ENCODE measurements around the gene TRPV4.
"Not testable (repeated sequence)": the region's sequence is repeated elsewhere in the genome, so short reads cannot be mapped to it uniquely, and the experiment has no call there.

TRPV4 gene

DNA sequence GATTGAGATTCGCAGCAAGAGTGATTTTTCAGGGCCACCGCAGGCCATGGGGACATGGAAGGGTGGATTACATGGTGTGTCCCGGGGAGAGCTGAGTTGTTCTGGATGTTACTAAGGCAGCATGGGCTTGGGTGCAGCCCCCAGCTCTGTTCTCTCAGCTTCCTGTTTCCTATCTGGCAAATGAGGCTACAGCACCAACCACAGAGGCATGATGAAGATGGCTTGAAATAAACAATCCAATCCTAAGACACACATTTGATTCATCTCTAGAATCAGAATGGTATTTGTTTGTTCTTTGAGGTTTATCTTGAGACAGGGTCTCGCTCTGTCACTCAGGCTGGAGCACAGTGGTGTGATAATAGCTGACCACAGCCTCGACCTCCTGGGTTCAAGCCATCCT, 25.6 kb upstream of the TRPV4 start:
- DNase-seq = no peak

DNA sequence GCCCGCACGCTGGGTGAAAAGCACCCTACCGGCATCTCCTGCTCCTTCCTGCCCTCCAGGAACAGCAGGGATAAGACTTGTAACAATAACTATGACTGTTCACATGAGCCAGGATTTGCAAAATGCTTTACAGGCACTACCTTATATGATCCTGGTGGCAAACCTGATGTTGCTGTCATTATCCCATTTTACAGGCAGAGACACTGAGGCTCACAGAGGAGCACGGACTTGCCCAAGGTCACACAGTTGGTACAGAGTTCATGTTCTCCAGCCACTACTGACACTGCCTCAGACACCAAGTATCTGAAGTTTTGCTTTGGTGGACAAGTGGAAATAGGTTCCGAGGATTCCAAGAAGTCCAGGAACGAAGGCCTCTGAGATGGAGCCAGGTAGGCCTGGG, 24.5 kb upstream of the TRPV4 start:
- DNase-seq = no peak

DNA sequence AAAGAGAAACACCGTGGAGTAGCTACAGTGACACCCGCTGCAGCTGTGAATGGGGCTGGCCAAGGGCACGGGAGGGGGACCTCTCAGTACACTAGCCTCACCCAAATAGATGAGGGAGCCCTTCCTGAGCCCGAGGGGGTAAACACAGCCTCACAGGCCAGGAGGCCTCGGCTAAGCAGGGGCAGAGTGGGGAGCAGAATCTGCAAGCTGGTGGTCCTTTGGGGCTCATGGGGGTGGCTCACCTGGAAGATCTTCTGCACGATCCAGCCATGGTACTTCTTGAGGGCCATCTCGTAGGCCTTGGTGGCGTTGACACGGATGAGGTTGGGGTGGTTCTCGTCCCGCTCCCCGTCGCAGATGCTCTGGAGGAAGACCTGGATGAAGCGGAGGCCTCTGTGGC, 22.2 kb upstream of the TRPV4 start:
- DNase-seq = no peak

DNA sequence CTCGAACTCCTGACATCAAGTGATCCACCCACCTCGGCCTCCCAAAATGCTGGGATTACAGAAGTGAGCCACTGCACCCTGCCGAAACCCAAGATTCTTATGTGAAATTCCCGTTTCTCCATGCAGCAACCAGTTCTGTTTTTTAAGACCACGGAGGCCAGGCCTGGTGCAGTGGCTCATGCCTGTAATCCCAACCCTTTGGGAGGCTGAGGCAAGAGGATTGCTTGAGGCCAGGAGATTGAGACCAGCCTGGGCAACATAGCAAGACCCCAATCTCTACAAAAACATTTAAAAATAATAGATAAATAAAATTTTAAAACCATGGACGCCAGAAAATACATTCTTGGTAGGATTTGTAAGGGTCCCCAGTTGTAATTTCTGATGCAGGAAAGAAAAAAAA, 17.3 kb upstream of the TRPV4 start:
- DNase-seq = not testable (repeated sequence)

DNA sequence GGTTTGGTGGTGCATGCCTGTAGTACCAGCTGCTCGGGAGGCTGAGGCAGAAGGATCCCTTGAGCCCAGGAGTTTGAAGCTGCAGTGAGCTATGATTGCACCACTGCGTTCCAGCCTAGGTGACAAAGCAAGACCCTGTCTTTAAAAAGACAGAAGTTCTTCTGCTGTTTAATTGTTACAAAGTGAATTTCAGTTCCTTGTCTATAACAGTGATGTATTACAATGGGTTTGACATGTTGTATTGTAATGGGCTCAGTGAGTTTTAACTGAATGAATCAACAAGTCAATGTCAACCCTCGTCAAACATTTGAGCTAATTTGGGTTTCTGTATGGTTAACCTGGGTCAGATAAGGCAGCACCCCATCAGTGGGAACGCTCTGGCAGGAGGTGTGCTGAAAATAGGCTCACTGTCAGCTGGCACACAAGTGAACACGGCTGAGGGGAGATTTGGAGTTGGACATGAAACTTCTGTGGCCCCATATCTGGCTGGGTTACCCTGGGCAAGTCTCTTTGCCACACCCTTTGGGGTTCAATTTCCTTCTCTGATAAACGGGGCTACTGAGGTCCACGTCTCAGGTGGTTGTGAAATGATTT, 14.0 kb upstream of the TRPV4 start:
- no peak for DNase-seq

DNA sequence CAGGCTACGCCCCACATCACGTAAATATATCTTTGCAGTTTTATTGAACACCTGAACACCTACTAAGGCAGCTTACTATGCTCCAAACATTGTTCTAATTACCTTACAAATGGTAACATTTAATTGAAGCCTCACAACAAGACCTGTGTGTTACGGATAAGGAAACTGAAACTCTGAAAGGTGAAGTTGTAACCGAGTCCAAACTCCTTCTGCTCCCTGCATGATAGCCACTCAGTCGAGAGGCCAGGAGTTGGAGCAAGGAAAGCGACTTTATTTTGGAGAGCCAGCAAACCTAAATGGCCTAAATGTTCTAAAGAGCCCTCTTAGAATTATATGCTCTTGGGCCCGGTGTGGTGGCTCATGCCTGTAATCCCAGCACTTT, 12.6 kb upstream of the TRPV4 start:
- no peak for DNase-seq

DNA sequence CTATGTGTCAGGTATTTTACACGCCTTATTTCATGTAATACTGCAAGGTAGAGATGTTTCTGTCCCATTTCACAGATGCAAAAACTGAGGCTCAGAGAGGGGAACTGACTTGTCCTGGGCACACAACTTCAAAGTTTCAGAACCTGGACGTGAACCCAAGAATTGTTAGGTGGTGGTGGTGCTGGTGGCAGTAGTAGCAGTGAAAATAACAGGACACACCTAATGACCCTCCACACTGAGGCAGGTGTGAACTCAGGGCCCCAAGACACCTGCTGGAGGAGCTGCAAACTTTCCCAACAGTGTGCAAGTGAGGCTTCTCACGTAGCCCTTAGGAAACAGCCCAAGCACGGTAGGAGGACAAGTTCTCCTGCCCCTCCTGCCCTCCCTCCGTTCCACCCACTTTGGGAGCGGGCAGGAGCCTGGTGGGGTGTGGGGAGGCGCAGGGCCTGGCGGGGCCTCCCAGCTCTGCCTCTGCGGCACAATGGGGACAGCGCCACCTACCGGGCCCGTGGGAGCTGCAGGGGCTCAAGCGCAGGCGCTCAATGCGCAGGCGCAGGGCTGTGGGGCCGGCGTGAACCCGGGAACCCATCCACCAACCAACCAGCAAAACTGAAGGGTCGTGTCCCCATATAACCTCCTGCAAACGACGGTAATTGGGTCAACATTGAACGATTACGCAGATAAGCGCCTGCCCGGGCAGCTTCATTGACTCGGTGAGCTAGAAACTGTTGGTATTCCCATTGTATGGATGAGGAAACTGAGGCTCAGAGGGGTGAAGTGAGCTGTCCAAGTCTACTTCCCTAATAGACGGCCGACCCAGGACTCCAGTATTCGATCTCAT, 12.0 kb upstream of the TRPV4 start:
- DNase-seq = peak; percentile 75 to 91

DNA sequence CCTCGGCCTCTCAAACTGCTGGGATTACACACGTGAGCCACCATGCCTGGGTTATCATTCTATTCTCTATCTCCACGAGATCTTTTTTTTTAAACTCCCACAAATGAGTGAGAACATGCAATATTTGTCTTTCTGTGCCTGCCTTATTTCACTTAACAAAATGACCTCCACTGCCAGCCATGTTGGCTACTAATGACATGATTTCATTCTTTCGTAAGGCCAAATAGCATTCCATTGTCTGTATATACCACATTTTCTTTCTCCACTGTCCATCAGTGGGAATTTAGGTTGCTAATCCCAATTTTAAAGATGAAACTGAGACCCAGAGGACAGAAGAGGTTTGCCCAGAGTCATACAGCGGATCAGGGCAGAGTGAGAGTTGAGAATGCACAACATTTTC, 10.9 kb upstream of the TRPV4 start:
- no peak for DNase-seq

DNA sequence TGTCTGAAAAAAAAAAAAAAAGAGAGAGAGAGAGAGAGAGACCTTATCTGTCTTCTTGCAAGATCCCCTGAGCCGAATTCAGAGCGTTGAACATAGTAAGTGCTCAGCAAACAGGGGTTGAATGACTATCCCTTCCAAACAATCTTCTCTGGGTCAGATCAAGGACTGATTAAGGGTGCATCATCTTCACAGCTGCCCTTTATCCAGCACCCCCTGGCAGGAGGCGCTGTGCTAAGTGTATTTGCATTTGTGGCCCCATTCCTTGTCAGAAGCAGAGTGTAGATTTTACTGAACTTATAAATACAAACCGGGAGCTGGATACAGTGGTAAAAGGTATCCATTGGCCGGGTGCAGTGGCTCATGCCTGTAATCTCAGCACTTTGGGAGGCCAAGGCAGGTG, 8.8 kb upstream of the TRPV4 start:
- no peak for DNase-seq

DNA sequence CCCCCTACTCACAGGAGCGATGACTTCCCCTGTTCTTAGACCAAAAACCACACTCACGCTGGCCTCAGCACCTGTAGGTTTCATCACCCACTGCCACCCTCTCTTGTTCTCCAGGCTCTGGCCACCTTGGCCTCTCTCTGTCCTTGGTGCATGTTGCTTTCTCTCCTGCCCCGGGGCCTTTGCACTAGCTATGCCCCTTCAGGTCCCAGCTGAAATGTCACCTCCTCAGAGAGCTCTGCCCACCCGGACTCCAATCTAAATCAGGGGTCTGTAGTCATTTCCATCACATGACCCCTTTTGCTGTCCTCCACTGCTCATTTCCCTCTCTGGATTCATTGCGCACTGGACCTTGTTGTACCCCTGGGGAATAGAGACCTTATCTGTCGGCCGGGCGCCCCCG, 8.2 kb upstream of the TRPV4 start:
- DNase-seq = no peak

DNA sequence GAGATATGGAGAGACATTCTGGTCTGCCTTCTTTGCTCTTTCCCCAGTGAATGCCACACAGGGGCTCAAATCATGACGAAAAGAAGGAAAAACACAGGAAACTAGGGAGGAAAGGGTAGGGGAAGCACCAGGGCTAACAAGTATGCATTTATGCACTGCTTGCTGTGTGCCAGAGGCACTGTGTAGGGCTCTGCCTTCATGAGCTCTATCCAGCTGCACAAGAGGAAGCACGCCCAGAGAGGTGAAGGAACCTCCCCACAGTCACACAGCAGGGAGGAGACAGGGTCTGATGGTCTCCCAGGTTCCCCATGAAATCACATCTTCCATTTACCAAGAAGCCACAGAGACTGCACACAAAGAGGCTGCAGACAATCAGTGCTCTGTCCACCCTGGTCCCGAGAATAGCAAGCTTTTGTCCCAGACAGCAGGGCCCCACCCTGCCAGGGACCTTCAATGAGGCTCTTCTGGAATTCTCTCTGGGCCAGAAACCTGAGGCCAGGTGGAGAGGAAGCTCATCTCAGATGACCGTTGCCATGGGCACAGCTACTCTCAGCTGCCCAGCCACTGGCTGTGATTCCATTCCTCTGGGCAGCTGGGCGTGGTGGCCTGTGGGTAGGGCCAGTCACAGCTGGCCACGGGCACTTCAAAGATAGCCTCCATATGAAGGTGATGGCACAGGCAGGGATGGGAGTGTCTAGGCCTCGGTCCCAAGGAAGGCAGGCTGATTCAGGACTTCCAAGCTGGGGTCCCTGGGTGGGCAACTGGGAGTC, 7.3 kb upstream of the TRPV4 start:
- DNase-seq = no peak

DNA sequence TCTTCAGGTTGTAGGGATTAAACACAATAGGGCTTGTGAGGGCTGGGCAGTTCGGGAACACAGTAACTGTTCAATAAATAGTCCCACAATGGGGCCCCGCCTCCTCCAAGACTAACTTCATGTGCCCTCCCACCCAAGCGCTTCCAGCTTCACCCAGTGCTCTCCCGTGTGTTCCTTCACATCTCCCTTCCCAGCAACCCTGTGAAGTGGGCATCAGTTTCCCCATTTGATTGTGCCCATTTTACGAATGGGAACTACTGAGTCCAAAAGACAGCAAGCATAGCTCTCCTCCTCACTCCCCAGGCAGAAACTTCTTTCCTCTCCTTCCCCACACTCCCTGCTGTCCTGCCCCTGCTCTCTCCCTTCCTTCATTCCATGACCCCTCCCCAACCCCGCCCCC, 6.2 kb upstream of the TRPV4 start:
- no peak for DNase-seq

DNA sequence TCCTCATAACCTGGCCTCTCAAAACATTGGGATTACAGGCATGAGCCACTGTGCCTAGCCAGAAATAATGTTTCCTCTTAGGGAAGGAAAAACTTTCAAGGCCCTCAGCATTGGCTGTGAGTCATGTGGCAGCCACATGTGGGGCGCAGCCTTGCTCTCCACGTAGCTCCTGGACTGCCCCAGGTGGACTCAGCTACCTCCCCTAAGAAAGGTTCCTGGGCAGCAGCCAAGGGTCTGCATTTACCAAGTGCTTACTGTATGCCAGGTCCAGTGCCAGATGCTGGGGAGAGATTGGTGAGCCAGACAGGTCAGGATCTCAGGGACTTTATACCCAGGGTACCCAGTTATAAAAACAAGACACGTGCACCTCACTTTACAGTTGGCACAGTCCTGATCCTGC, 3.7 kb upstream of the TRPV4 start:
- DNase-seq = no peak

DNA sequence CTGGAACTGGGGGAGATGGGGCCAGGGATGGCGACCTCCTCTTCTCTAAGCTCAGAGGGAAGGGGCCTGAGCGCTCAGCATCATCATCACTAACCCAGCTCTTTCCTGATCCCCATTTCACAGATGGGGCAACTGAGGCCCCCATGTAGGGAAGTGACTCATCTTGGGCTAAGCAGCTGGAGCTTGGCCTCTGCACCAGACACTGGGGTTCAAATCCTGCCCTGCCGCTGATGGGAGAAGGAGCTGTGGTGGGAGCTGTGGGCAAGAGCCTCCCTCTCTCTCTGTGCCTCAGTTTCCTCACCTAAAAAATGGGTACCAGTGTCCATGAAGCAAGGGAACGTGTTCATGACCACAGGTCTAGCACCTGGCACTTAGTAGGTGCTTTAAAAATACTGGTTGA, 2.6 kb upstream of the TRPV4 start:
- no peak for DNase-seq

DNA sequence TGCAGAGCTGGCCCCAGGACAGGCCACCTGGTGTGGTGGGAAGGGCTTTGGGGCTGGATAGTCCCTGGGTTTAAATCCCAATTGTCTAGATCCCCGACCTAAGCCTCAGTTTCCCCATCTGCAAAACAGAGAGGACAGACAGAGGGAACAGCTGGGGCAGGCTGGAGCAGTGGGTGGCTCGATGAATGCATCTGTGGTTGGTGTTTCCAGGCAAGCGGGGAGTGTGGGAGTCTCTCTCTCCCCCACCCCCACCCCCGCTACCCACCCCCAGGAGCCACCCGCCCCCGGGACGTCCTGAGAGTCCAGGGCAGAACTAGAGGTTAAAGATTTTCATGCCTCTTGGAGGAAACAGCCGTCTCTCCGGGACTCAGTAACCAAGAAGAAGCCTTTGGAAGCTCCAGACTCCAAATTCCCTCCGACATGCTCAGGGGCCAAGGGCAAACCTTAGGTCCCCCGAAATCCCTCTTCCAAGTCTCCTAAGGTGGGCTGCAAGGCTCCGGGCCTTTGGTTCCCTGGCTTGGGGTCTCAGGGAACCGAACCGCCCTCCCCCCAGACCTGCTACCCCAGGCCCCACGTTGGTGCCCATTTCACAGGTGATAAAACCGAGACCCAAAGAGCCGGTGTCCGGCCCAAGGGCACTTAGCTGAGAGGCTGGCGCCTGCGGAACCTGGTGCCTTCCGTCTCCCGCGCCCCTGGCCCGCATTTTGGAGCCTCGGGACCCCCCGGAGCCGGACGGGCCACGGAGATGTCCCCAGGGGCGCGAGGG, 474 bp downstream of the TRPV4 start:
- no peak for DNase-seq

DNA sequence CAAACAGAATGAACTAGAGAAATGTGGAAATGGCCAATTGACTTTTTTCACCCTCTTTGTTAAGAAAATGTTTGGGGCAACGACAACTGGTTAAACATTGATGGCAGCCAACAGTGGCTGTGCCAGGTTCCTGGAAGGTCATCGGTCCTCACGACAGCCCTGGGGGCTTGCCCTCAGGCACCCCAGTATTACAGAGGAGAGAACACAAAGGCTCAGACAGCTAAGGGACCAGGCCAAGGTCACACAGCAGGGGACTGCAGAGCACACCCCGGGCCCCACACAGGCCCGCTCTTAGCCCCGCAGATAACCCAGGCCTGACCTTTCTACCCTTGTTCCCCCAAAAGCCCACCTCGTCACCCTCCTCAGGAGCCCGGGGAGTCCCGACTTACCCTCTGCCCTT, 1.3 kb downstream of the TRPV4 start:
- no peak for DNase-seq

DNA sequence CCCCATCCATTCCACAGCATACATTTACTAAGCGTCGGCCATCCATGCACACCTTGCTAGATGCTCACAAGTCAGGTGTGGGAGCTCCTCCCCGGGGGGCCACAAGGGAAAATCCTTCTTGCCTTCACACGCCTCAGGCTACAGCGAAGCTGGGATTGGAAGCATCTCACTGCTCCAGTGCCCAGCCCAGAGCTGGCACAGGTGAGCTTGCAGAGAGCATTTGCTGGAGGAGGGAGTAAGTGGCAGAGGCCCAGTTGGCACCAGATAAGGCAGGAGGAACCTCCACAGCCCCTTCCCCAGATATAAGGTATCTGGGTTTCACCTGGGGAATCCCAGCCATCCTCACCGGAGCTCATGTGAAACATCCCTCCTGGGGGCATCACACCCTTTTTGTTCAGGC, 1.8 kb downstream of the TRPV4 start:
- no peak for DNase-seq

DNA sequence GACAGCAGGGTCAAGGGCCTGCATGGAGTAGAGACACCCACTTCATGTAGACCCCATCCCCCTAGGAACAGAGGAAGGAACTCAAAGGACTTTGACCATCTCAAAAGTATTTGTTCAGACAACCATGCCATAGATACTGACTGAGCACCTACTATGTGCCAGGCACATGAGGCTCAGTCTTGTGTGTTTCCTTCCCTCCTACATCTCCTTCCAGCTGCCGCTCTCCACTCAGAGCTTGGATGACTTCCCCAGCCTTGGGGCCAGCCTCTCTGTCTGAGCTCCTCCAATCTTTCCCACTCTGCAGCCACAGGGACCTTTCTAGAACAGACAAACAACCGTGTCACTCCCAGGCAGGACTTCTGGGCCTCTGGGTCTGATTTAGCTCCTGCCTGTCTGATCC, 2.5 kb downstream of the TRPV4 start:
- no peak for DNase-seq

DNA sequence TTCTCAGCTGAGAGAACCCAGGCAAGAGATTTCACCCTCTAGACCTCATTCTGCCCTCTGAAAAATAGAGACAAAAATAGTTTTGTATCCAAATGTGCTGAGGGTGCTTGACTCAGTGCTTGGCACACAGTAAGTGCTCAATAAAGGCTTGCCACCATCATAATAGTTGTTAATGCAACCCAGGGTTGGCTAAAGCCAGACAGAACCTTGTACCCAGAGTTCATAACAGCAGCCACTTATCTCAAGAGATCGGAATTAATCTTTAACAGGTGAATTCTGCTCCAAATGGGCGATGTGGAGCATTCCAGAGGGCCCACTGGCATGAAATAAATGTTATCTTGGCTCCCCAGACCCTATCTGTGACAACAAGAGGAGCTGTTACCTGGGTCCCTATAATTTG, 2.9 kb downstream of the TRPV4 start:
- DNase-seq = no peak

DNA sequence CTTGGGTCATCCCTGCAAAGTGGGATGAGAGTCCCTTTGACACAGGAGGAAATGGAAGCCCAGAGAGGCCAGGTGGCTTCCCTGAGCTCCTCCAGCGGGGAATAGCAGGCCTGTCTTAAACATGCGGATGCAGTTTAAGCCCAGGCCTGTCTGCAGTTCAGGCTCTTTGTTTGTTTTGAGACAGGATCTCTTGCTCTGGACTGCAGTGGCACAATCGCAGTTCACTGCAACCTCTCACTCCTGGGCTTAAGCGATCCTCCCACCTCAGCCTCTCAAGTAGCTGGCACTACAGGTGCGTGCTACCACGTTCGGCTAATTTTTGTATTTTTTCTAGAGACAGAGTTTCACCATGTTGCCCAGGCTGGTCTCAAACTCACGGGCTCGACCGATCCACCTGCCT, 3.5 kb downstream of the TRPV4 start:
- DNase-seq = no peak

DNA sequence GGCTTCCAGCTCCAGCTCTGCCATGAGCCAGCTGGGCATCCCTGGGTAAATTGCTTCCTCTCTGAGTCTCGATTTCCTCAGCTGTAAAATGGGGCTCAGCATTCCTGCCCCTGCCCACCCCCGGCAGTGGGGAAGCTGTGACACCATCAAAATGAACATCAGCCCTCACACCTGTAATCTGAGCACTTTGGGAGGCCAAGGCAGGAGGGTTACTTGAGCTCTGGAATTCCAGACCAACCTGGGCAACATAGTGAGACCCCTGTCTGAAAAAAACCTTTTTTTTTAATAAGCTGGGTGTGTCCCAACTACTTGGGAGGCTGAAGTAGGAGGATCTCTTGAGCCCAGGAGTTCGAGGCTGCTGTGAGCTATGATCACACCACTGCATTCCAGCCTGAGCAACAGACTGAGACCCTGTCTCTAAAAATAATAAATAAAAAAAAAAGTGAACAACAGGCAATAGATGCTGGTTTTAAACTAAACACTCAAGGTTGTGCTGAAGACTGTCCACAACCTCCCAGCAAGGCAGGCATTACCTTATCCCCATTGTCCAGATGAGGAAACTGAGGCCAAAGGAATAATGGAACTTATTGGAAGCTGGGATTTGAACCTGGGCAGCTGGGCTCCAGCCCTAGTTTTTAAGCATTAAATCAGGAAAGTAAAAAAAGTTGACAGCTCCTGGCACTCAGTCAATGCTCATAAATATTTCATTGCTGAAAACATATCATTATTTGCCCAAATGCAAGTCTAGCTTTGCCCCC, 4.3 kb downstream of the TRPV4 start:
- no peak for DNase-seq

All from stimulated activated CD4-positive, alpha-beta T cell treated with anti-CD3 and anti-CD28 coated beads, Interleukin-4, amount 100 ng/mL, for 4 hours (primary cell).